Measurements from ENCODE around the gene TRPM6. TPM values are rescaled to one million over a fixed set of nuclear protein-coding genes. Genes with fewer than 3 reads are reported as not detected.
A peak's percentile ranks its signal among the peaks of the same experiment; 100 is the strongest.

The TRPM6 gene, protein sequence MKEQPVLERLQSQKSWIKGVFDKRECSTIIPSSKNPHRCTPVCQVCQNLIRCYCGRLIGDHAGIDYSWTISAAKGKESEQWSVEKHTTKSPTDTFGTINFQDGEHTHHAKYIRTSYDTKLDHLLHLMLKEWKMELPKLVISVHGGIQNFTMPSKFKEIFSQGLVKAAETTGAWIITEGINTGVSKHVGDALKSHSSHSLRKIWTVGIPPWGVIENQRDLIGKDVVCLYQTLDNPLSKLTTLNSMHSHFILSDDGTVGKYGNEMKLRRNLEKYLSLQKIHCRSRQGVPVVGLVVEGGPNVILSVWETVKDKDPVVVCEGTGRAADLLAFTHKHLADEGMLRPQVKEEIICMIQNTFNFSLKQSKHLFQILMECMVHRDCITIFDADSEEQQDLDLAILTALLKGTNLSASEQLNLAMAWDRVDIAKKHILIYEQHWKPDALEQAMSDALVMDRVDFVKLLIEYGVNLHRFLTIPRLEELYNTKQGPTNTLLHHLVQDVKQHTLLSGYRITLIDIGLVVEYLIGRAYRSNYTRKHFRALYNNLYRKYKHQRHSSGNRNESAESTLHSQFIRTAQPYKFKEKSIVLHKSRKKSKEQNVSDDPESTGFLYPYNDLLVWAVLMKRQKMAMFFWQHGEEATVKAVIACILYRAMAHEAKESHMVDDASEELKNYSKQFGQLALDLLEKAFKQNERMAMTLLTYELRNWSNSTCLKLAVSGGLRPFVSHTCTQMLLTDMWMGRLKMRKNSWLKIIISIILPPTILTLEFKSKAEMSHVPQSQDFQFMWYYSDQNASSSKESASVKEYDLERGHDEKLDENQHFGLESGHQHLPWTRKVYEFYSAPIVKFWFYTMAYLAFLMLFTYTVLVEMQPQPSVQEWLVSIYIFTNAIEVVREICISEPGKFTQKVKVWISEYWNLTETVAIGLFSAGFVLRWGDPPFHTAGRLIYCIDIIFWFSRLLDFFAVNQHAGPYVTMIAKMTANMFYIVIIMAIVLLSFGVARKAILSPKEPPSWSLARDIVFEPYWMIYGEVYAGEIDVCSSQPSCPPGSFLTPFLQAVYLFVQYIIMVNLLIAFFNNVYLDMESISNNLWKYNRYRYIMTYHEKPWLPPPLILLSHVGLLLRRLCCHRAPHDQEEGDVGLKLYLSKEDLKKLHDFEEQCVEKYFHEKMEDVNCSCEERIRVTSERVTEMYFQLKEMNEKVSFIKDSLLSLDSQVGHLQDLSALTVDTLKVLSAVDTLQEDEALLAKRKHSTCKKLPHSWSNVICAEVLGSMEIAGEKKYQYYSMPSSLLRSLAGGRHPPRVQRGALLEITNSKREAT (N-terminal part only)
- total RNA-seq: under 1 TPM in 7 of 9 donors, not detected in 2; 0.12 to 0.75 (median 0.48) TPM
- polyA plus RNA-seq: under 1 TPM; 0.08 to 0.12 TPM
- long read RNA-seq, donor 1: 0 reads
- long read RNA-seq, donor 2: 0 reads
- long read RNA-seq, donor 3: 0 reads

DNA sequence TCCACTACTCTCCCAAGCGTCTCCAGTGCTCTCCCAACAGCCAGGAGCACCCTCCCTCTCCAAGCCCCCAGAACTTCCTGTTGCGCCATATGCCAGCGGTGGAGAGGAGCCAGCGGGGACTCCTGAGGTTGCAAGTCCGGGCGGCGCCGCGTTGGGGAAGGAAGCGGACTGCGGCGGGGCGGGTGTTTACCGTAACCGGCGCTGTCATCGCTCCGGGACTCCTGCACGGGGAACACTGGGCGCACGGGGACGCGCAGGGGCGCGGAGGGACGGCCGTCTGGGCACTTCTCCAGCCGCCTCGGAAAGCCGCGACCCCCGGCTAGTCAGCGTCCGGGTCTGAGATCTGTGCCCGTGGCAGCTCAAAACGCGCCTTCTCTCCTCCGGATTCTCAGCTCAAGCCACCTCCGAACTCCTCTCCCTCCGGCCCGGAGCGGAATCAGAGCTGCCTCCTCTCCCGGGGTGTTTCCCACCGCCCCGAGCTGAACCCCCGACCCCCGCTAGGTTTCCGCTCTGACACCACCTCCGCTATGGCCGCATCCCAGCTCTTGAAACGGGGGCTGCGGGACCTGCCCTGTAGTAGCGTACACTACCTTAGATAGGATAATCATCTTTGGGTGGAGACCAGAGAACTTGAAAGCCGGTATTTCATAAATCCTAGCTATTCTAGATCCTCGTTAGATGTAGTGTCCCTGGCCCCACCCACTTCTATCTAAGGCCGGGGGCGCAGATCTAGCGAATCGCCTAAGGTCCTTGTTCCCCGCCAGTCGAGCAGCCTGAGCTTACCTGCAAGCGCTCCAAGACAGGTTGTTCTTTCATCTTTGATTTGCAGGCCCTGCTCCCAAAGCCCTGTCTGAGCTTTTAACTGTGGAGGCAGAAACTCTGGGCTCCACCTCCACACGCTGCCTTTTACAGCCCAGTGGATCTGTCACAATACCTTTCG is at the start of gene TRPM6:
Gene TRPM6 (minus strand): TSS at position 881 of the 940 bp plus-strand sequence. CDS start 65 bp downstream, at position 816.
- peaks cover 0 to 15% (median 6%) of the 10 kb centered on the region in 9 donors for H3K27me3 ChIP-seq
- 3 to 9% (median 4%) methylated on average over 25 to 64 of the region's 64 CpGs for WGBS, 4 donors
- no peaks in the 10 kb centered on the region for H3K36me3 ChIP-seq
- intact Hi-C loops (cut with DNase I): loop anchor here in 3 of 10 donors (5.0 to 10.0 kb wide), 4 partner anchors 57 to 83 kb away; partner anchors contain the start of gene C9orf40 (in 1 of the 3)
- ATAC-seq (peak; percentile 84 to 96 (median 94)), DNase-seq (peak; percentile 77 to 92 (median 87))
- H3K4me3 ChIP-seq: peak within 1 kb of the TSS; percentile 32 to 68 (median 62)
- peaks cover 0 to 17% (median 5%) of the 10 kb centered on the region in 12 donors for H3K4me1 ChIP-seq
- H3K27ac ChIP-seq: peak within 1 kb of the TSS; percentile 66 to 84 (median 74)
- TF ChIP-seq, protein P1, sequence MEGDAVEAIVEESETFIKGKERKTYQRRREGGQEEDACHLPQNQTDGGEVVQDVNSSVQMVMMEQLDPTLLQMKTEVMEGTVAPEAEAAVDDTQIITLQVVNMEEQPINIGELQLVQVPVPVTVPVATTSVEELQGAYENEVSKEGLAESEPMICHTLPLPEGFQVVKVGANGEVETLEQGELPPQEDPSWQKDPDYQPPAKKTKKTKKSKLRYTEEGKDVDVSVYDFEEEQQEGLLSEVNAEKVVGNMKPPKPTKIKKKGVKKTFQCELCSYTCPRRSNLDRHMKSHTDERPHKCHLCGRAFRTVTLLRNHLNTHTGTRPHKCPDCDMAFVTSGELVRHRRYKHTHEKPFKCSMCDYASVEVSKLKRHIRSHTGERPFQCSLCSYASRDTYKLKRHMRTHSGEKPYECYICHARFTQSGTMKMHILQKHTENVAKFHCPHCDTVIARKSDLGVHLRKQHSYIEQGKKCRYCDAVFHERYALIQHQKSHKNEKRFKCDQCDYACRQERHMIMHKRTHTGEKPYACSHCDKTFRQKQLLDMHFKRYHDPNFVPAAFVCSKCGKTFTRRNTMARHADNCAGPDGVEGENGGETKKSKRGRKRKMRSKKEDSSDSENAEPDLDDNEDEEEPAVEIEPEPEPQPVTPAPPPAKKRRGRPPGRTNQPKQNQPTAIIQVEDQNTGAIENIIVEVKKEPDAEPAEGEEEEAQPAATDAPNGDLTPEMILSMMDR (IDR thresholded peaks at IDR 0.05): no peak
- TF ChIP-seq POLR2A (IDR thresholded peaks at IDR 0.05): no peak
- peaks cover 0 to 8% (median 0%) of the 10 kb centered on the region in 12 donors for H3K9me3 ChIP-seq

DNA sequence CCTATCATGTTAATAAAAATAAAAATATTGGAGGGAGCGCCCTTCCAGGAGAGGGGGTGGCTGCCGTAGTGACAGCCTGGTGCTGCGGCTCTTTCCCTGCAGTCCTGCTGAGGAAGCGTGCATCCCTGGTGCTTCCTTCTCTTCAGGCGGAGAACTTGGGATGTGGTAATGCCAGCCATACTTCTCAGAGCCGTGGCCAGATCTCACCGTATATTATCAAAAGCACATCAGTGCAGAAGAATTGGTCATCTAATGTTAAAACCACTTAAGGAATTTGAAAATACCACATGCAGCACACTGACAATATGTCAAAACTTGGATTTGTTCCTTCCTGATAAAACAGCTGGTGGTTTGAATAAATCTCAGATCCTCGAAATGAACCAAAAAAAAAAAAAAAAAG is 47.3 kb upstream of the TRPM6 start:
- 66 to 76% (median 74%) methylated on average over 8 of the region's 8 CpGs for WGBS, 4 donors
- H3K4me1 ChIP-seq: no peaks in the 10 kb centered on the region
- TF ChIP-seq POLR2A (IDR thresholded peaks at IDR 0.05): no peak
- TF ChIP-seq, protein P1 (IDR thresholded peaks at IDR 0.05): no peak
- H3K27me3 ChIP-seq: no peaks in the 10 kb centered on the region
- no peaks in the 10 kb centered on the region for H3K36me3 ChIP-seq
- H3K4me3 ChIP-seq: no peak overlapping the region
- ATAC-seq (no peak), DNase-seq (no peak)
- H3K27ac ChIP-seq: no peak overlapping the region
- intact Hi-C loops (cut with DNase I): loop anchor here in 1 of 10 donors (10.0 kb wide), 2 partner anchors 140 to 160 kb away; no protein-coding TSS in a partner anchor
- H3K9me3 ChIP-seq: peaks cover 0 to 15% (median 7%) of the 10 kb centered on the region in 12 donors

DNA sequence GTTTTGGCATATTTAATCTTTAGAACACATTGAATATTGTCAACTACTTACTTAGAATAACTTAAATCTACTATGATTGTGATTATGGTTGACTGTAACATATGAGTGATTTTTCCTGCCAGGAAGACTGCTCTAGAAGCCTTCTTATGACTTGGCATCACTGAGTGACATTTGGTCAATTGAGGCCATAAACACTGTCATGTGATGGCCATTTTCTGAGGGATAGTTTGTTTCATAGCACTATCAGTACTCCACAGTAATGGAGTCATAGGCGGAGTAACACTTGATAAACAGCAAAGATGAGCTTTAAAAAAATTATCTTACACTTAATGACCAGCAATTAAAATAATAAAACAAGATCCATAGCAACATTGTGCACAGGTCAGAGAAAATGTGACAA is 34.0 kb upstream of the TRPM6 start:
- no peaks in the 10 kb centered on the region for H3K4me1 ChIP-seq
- intact Hi-C loops (cut with DNase I): loop anchor here in 1 of 10 donors (10.0 kb wide), 1 partner anchor 73 kb away; no protein-coding TSS in a partner anchor
- DNase-seq: no peak

More for the DNA sequence above, 34.0 kb upstream of the TRPM6 start:
- Histone ChIP-seq H3K27me3 (no peaks in the 10 kb centered on the region), H3K36me3 (no peaks in the 10 kb centered on the region), H3K27ac (no peak overlapping the region), H3K9me3 (no peaks in the 10 kb centered on the region), H3K4me3 (no peak overlapping the region)
- WGBS, 4 donors: 57 to 98% (median 90%) methylated on average over 1 of the region's 1 CpG
- ATAC-seq: no peak
- no peak for TF ChIP-seq POLR2A (IDR thresholded peaks at IDR 0.05)
- TF ChIP-seq, protein P1 (IDR thresholded peaks at IDR 0.05): no peak
